ENCODE results near the gene SPNS2.

Gene SPNS2

DNA sequence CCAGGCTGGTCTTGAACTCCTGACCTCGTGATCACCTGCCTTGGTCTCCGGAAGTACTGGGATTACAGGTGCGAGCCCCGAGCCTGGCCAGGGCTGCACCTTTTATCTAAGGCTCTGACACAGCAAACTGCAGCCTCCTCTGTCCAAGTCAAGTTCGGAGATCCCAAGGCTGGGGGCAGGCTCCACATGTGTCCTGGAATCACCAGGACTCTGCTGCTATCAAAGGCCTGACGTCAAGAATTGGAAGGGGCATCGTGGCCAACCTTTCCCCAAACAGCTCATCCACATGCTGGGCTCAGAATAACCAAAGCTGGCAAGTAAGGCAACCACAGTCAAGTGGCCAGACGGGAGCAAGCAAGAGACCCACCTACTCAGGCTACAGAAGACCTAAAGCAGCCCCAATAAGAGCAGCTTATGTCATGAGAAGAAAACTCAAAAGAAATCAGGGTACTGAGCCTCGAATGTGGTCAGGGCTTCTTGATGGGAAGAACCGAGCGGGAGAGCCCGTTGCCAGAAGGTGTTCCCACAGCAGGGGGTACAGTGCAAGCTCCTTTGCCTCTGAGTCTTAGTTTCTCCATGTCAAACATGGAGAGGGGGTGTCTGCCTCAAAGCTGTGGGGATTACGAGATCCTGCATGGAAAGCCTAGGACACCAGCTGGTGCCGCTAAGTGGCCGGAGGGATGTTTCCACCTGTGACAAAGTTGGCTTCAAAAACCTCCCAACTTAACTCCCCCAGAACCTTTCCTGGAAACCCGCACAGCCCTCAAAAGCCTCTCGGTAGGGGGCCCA lies 48.6 kb downstream of the SPNS2 start:
- TF ChIP-seq, protein P1, sequence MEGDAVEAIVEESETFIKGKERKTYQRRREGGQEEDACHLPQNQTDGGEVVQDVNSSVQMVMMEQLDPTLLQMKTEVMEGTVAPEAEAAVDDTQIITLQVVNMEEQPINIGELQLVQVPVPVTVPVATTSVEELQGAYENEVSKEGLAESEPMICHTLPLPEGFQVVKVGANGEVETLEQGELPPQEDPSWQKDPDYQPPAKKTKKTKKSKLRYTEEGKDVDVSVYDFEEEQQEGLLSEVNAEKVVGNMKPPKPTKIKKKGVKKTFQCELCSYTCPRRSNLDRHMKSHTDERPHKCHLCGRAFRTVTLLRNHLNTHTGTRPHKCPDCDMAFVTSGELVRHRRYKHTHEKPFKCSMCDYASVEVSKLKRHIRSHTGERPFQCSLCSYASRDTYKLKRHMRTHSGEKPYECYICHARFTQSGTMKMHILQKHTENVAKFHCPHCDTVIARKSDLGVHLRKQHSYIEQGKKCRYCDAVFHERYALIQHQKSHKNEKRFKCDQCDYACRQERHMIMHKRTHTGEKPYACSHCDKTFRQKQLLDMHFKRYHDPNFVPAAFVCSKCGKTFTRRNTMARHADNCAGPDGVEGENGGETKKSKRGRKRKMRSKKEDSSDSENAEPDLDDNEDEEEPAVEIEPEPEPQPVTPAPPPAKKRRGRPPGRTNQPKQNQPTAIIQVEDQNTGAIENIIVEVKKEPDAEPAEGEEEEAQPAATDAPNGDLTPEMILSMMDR (IDR thresholded peaks at IDR 0.05): no peak
- H3K9me3 Mint-ChIP-seq: no peaks in the 10 kb centered on the region
- peaks cover 10% of the 10 kb centered on the region for H3K36me3 Mint-ChIP-seq (ENCODE audit: low read depth)
- H3K4me1 Mint-ChIP-seq: peaks cover 7% of the 10 kb centered on the region
- no peak overlapping the region for H3K4me3 Mint-ChIP-seq
- no peak overlapping the region for H3K27ac Mint-ChIP-seq
- no peaks in the 10 kb centered on the region for H3K27me3 Mint-ChIP-seq (ENCODE audit: low read depth, poor library complexity)
- no peak for DNase-seq

DNA sequence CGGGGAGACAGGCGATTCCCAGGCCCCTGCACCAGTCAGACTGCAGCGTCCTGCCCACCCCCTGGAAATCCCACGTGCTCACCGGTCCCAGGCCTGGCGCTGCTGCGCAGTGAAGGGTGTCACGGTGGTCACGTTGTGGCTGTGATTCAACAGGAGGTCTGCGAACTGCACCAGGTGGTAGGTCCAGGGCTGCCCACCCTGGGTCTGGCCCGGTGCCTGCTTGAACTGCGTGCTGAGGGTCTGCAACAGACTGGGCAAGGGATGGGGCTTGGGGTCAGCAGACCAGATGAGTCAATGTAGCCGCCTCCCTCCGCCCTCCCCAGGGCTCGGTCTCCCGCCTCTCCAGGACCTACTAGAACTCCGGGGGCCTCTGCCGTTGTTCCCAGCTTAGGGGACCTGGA lies 49.4 kb downstream of the SPNS2 start:
- peaks cover 7% of the 10 kb centered on the region for H3K4me1 Mint-ChIP-seq
- peaks cover 10% of the 10 kb centered on the region for H3K36me3 Mint-ChIP-seq (ENCODE audit: low read depth)
- no peak overlapping the region for H3K27ac Mint-ChIP-seq
- H3K27me3 Mint-ChIP-seq (ENCODE audit: low read depth, poor library complexity): no peaks in the 10 kb centered on the region
- no peaks in the 10 kb centered on the region for H3K9me3 Mint-ChIP-seq
- H3K4me3 Mint-ChIP-seq: no peak overlapping the region
- TF ChIP-seq, protein P1 (IDR thresholded peaks at IDR 0.05): no peak
- no peak for DNase-seq

DNA sequence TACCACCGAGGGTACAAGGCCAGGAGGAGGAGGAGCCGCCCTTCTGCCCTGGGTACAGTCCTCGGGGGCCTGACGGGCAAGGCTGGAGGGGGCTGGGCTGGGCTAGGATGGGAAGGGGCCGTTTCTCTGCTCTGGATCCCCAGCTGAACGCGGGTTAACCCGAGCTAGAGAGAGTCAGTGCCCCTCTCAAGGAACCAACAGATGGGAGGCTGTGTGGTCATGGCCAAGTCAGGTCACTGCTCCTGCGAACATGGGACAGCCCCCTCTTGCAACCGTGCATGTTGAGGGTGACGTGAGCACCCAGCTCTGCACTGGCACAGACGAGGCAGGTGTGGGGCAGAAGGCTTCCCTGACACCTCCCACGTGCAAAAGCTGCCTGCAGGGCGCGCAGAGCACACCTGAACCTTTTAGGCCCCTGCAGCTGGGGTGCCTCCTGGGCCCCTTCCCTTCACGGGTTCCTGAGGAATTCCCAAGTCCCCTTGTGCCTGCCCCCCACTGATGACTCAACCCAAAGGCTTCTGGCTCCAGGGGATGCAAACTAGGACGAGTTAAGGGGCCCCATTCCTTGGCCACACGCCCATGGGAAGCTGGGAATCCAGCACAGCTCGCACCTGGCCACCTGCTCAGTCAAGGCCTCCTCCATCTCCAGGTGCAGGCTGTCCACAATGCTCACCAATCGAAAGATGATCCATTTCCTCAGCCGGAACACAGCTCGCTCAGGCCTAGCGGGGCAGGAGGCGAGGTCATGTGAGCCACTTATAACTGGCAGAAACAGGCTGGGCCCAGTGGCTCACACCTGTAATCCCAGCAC lies 50.2 kb downstream of the SPNS2 start:
- H3K27ac Mint-ChIP-seq: no peak overlapping the region
- TF ChIP-seq, protein P1 (IDR thresholded peaks at IDR 0.05): no peak
- peaks cover 10% of the 10 kb centered on the region for H3K36me3 Mint-ChIP-seq (ENCODE audit: low read depth)
- peaks cover 12% of the 10 kb centered on the region for H3K4me1 Mint-ChIP-seq
- H3K9me3 Mint-ChIP-seq: no peaks in the 10 kb centered on the region
- DNase-seq: no peak
- no peaks in the 10 kb centered on the region for H3K27me3 Mint-ChIP-seq (ENCODE audit: low read depth, poor library complexity)
- no peak overlapping the region for H3K4me3 Mint-ChIP-seq

DNA sequence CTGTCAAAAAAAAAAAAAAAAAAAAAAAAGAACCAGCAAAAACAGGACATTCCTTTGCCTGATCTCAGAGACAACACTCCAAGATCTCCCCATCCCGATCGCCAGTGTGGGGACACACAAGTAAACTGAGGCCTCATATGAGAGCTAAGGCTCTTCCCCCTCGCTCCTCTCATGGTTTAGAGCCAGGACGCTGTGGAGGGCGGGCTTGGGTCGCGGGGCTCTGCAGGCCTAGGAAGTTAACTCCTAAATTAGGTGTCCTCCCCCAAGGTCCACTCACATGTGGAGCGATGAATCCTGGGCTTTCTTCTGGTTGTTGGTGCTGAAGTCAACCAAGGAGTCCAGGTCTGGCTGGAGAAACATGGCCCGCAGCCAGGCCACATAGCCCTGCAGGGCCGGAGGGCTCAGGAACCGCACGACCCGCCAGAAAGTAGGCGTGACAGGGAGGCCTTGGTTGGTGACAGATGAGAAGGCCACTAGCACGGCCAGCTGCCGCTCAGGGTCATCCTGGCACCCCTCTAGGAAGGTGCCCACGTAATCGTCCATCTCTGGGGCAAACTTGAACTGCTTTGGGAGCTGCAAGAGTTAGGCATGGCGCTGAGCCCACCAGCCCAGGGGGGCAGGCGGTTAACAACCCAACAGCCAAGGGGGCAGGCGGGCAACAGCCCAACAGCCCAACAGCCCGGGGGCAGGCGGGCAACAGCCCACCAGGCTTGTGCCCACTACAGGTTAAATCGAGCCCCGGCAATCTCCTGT lies 51.3 kb downstream of the SPNS2 start:
- DNase-seq: no peak
- peaks cover 10% of the 10 kb centered on the region for H3K36me3 Mint-ChIP-seq (ENCODE audit: low read depth)
- TF ChIP-seq, protein P1 (IDR thresholded peaks at IDR 0.05): no peak
- no peak overlapping the region for H3K27ac Mint-ChIP-seq
- H3K9me3 Mint-ChIP-seq: no peaks in the 10 kb centered on the region
- no peaks in the 10 kb centered on the region for H3K27me3 Mint-ChIP-seq (ENCODE audit: low read depth, poor library complexity)
- no peak overlapping the region for H3K4me3 Mint-ChIP-seq
- H3K4me1 Mint-ChIP-seq: peaks cover 18% of the 10 kb centered on the region

DNA sequence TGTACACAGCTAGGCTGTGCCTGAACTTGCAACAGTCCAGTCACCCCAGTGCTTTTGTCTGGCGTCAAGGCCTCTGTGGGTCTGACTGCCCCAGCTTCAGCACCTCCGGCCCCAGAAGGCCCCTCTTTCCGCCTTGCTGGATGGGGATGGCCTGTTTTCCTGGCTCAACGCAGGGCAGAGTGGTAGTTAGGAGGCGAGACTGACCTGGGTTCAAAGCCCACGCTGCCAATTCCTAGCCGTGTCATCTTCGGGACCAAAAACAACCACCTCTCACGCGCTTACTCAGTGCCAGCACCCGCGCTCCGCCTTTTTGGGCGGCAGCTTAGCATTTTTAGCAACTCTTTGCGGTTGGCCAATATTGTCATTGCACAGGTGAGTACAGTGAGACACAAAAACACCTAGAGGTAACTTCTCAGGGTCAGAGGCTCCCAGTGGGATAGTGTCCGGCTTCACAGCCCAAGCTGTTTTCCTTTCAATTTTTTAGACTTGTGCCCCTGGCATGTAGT lies 51.9 kb downstream of the SPNS2 start:
- Mint-ChIP-seq H3K27ac (no peak overlapping the region), H3K4me3 (no peak overlapping the region), H3K27me3 (ENCODE audit: low read depth, poor library complexity) (no peaks in the 10 kb centered on the region), H3K4me1 (peaks cover 22% of the 10 kb centered on the region), H3K36me3 (ENCODE audit: low read depth) (peaks cover 10% of the 10 kb centered on the region), H3K9me3 (no peaks in the 10 kb centered on the region)
- no peak for DNase-seq
- TF ChIP-seq, protein P1 (IDR thresholded peaks at IDR 0.05): no peak
